IMR-90 (cell line): ENCODE data around the gene NPAS3.

Source experiments
- CEBPB ChIP-seq: IDR thresholded peaks from 2 replicates; pipeline ENCODE4 v1.6.1; 2012; ENCODE audit warnings: low read depth, low read length, improper control_type of control experiment
- CHD1 ChIP-seq: IDR thresholded peaks from 2 replicates; pipeline ENCODE4 v1.6.1; 2012; ENCODE audit warnings: low read depth, low read length, improper control_type of control experiment
- FOS ChIP-seq: fragments of 150-350 bp; IDR thresholded peaks from 2 replicates; pipeline ENCODE4 v1.6.1; 2016; ENCODE audit warnings: low read depth, low read length
- MAFK ChIP-seq: IDR thresholded peaks from 2 replicates; pipeline ENCODE4 v1.6.1; 2012; ENCODE audit warnings: low read depth, low read length, improper control_type of control experiment
- MAZ ChIP-seq: IDR thresholded peaks from 2 replicates; pipeline ENCODE4 v1.6.1; 2012; ENCODE audit warnings: low read depth, mild to moderate bottlenecking, low read length, improper control_type of control experiment, moderate library complexity, borderline replicate concordance
- POLR2A ChIP-seq: IDR thresholded peaks from 2 replicates; pipeline ENCODE4 v1.6.1; 2012; ENCODE audit warnings: mild to moderate bottlenecking, low read depth, low read length
- RAD21 ChIP-seq: IDR thresholded peaks from 2 replicates; pipeline ENCODE4 v1.6.1; 2012; ENCODE audit warnings: low read length, improper control_type of control experiment
- RCOR1 ChIP-seq: IDR thresholded peaks from 2 replicates; pipeline ENCODE4 v1.6.1; 2012; ENCODE audit warnings: mild to moderate bottlenecking, low read length, improper control_type of control experiment; ENCODE audit not compliant: insufficient replicate concordance
- RFX5 ChIP-seq: IDR thresholded peaks from 2 replicates; pipeline ENCODE4 v1.8.0; 2012; ENCODE audit warnings: low read depth, mild to moderate bottlenecking, low read length, moderate library complexity
- SMC3 ChIP-seq: fragments of 150-350 bp; IDR thresholded peaks from 2 replicates; pipeline ENCODE4 v1.6.1; 2016; ENCODE audit warnings: low read depth, mild to moderate bottlenecking, antibody characterized with exemption, low read length, moderate library complexity
- TF ChIP-seq, protein P1 (sequence below): conservative IDR thresholded peaks from 2 replicates; pipeline ENCODE4 v1.5.1; 2012; ENCODE audit warnings: mild to moderate bottlenecking, low read depth, low read length, improper control_type of control experiment
- TF ChIP-seq, protein P2 (sequence below): fragments of 150-350 bp; IDR thresholded peaks from 2 replicates; pipeline ENCODE4 v1.6.1; 2016; ENCODE audit warnings: low read depth, mild to moderate bottlenecking, low read length, moderate library complexity, borderline replicate concordance
- TF ChIP-seq, protein P3 (sequence below): fragments of 150-350 bp; IDR thresholded peaks from 2 replicates; pipeline ENCODE4 v1.6.1; 2017; ENCODE audit warnings: mild to moderate bottlenecking, antibody characterized with exemption, low read length, low read depth

DNA sequence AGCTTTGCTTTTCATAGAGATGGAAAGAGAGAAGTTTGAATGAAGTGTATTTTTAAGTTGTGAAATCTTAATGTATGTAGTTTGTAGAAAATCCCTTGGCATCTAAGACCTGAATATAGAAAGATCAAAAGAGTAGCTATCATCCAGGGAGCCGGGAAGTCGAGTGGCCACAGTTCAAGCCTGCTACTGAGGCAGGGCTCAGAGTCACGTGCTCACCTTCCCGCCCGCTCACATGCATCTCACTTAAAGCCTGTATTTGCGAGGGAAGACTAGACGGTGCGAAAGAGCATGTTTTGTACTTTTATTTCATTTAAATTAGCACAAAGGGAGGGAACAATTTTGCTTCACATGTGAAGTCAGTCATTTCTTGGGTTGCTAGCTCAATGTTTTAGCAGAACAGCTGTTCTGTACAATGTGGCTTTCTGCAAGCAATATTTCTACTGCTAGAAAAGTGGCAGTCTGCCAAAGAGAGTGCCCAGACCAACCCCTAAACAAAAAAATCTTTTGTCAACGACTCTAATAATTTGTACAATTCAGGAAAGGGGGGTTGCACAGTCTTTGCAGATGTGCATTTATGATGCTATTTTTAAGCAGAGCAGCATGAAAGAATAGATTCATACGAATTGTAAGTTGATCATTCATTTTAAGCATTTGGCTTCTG, 290.7 kb downstream of the NPAS3 start:
- TF ChIP-seq POLR2A (no peak), FOS (no peak), RAD21 (no peak), RFX5 (no peak), SMC3 (no peak), CHD1 (no peak), CEBPB (no peak), RCOR1 (no peak), MAZ (no peak), MAFK (no peak)
- TF ChIP-seq, protein P1, sequence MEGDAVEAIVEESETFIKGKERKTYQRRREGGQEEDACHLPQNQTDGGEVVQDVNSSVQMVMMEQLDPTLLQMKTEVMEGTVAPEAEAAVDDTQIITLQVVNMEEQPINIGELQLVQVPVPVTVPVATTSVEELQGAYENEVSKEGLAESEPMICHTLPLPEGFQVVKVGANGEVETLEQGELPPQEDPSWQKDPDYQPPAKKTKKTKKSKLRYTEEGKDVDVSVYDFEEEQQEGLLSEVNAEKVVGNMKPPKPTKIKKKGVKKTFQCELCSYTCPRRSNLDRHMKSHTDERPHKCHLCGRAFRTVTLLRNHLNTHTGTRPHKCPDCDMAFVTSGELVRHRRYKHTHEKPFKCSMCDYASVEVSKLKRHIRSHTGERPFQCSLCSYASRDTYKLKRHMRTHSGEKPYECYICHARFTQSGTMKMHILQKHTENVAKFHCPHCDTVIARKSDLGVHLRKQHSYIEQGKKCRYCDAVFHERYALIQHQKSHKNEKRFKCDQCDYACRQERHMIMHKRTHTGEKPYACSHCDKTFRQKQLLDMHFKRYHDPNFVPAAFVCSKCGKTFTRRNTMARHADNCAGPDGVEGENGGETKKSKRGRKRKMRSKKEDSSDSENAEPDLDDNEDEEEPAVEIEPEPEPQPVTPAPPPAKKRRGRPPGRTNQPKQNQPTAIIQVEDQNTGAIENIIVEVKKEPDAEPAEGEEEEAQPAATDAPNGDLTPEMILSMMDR: no peak
- TF ChIP-seq, protein P2, sequence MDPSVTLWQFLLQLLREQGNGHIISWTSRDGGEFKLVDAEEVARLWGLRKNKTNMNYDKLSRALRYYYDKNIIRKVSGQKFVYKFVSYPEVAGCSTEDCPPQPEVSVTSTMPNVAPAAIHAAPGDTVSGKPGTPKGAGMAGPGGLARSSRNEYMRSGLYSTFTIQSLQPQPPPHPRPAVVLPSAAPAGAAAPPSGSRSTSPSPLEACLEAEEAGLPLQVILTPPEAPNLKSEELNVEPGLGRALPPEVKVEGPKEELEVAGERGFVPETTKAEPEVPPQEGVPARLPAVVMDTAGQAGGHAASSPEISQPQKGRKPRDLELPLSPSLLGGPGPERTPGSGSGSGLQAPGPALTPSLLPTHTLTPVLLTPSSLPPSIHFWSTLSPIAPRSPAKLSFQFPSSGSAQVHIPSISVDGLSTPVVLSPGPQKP: no peak
- TF ChIP-seq, protein P3, sequence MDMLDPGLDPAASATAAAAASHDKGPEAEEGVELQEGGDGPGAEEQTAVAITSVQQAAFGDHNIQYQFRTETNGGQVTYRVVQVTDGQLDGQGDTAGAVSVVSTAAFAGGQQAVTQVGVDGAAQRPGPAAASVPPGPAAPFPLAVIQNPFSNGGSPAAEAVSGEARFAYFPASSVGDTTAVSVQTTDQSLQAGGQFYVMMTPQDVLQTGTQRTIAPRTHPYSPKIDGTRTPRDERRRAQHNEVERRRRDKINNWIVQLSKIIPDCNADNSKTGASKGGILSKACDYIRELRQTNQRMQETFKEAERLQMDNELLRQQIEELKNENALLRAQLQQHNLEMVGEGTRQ: no peak
